AG09309 (cell line): ENCODE measurements around the gene VDAC1.
A peak's percentile ranks its signal among the peaks of the same experiment; 100 is the strongest.
"Not testable (repeated sequence)": the region's sequence is repeated elsewhere in the genome, so short reads cannot be mapped to it uniquely, and the experiment has no call there.

ENCODE experiments used
- DNase-seq: peaks from one replicate; pipeline ENCODE4 v3.0.0-alpha.2; 2010; ENCODE audit warnings: low read depth
- H3K4me3 ChIP-seq: 2 replicates; pipeline ENCODE4 v1.5.1; 2011; ENCODE audit warnings: mild to moderate bottlenecking, low read depth, low read length, moderate library complexity; ENCODE audit not compliant: control insufficient read depth
- TF ChIP-seq, protein P1 (sequence below): IDR thresholded peaks from 2 replicates; pipeline ENCODE4 v1.5.1; 2011; ENCODE audit warnings: mild to moderate bottlenecking, low read depth, low read length, inconsistent platforms; ENCODE audit not compliant: insufficient read depth, control insufficient read depth; ENCODE audit errors: missing control alignments

Gene VDAC1

DNA sequence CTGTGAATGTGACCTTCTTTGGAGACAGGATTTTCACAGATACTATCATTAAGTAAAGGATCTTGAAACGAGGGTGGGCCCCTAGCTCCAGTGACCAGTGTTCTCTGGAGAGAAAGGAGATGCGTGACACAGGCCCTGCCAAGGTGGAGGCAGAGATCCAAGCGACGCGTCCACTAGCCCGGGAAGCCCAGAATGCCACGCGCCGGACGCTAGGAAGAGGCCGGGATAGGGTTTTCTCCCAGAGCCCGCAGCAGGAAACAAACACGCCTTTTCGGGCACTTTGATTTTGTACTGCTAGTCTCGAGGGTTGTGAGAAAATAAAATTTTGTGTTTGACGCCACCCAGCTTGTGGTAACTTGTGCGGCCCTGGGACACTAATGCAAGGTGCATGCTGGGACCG lies 29.6 kb upstream of the VDAC1 start:
- no peak for DNase-seq
- TF ChIP-seq, protein P1, sequence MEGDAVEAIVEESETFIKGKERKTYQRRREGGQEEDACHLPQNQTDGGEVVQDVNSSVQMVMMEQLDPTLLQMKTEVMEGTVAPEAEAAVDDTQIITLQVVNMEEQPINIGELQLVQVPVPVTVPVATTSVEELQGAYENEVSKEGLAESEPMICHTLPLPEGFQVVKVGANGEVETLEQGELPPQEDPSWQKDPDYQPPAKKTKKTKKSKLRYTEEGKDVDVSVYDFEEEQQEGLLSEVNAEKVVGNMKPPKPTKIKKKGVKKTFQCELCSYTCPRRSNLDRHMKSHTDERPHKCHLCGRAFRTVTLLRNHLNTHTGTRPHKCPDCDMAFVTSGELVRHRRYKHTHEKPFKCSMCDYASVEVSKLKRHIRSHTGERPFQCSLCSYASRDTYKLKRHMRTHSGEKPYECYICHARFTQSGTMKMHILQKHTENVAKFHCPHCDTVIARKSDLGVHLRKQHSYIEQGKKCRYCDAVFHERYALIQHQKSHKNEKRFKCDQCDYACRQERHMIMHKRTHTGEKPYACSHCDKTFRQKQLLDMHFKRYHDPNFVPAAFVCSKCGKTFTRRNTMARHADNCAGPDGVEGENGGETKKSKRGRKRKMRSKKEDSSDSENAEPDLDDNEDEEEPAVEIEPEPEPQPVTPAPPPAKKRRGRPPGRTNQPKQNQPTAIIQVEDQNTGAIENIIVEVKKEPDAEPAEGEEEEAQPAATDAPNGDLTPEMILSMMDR: no peak
- H3K4me3 ChIP-seq: no peak overlapping the region

DNA sequence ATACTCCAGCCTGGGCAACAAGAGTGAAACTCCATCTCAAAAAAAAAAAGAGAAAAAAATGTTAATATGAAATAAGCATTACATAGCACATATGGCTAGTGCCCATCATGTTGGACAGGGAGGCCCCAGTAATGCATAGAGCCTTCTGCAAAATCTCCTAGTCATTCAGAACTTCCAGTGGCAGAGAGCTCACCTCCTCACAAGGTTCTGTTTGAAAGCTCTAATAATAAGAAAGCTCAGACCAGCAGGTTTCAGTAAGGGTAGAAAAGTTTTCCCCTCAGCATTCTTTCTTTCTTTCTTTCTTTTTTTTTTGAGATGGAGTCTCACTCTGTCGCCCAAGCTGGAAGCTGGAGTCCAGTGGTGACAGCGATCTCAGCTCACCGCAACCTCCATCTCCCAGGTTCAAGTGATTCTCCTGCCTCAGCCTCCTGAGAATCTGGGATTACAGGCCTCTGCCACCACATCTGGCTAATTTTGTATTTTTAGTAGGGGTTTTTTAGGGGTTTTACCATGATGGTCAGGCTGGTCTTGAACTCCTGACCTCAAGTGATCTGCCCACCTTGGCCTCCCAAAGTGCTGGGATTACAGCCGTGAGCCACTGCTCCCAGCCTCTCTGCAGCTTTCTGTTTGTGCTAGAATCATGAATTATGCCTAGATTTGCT lies 25.7 kb upstream of the VDAC1 start:
- not testable (repeated sequence) for H3K4me3 ChIP-seq, DNase-seq

DNA sequence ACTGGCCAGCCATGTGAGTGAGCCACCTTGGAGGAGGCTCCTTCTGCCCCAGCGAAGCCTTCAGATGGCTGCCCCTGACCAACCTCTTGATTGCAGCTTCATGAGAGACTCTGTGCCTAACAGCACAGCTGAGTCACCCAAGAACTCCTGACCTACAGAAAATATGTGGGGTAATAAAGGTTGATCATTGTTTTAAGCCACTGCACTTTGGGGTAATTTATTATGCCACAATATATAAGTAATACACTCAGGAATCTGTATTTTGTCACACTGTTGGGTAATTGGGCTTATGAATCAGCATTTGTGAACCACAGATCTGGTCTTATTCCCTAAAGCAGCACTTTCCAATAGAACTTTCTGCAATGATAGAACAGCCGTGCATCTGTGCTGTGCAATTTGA lies 24.4 kb upstream of the VDAC1 start:
- DNase-seq: peak; percentile 95
- TF ChIP-seq, protein P1: no peak

DNA sequence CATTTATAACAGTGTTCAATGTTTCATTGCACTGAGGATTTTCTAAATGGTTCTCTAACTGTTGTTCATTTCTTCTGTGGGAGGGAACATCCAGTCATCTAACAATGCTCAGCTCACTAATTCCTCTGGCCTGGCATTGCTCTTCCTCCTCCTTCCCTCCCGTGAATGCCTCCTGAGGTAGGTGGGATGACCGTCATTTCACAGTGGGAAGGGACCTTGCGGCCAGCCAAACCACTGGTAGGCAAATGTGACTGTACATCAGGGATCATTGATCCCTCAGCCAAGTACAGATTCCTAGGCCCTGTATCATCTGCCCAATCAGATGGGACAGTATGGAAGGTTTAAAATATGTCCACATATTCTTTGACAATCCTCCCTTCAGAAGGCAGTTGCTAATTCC lies 23.7 kb upstream of the VDAC1 start:
- no peak for DNase-seq
- TF ChIP-seq, protein P1: no peak
- no peak overlapping the region for H3K4me3 ChIP-seq

More for the DNA sequence above, 24.4 kb upstream of the VDAC1 start:
- H3K4me3 ChIP-seq: no peak overlapping the region

DNA sequence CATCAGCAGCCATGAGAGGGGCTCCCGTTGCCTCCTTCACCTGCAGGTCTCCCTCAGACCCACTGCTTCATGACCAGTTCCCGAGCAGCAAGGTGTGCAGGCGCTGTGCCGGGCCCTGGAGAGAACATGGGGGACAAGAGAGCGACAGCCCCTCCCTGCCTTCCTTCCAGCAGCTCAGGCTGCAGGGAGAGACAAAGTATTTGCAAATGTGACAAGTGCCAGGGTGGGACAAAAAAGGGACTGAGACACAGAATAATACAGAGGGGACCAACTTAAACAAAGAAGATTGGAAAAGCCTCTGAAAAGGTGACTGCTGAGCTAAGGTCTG lies 22.5 kb upstream of the VDAC1 start:
- TF ChIP-seq, protein P1: no peak
- no peak overlapping the region for H3K4me3 ChIP-seq
- no peak for DNase-seq

DNA sequence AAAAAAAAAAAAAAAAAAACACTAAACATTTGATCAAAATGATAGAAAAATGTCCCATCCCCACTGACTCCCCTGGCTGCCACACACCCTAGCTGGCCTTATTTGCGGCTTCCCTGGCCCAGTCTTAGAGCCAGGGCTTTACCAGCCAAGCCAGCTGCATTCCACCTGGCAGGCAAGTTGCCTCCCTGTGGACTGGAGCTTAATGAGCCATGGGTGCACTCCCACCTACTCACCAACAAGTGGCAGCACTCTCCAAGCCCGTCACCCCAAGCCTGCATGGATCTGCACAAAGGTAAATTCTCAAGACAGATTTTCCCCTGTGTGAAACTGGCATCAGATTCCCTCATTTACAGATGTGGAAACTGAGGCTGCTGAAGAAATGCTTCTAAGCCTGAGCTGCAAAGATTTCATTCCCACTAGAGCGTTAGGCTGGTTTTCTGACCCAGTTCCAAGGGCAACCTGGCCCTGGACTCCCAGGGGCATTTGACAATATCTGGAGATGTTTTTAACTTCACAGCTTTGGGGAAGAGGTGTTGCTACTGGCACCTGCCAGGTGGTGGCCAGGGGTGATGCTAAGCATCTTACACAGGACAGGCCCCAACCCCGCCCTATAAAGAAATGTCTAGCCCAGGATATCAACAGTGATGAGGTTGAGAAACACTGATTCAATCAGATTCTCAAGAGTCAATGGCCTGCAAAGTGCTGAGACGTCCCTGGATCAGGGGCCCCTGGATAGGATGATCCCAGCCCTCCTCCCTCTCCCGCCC lies 21.9 kb upstream of the VDAC1 start:
- no peak overlapping the region for H3K4me3 ChIP-seq
- TF ChIP-seq, protein P1: peak; percentile 53
- DNase-seq: no peak

DNA sequence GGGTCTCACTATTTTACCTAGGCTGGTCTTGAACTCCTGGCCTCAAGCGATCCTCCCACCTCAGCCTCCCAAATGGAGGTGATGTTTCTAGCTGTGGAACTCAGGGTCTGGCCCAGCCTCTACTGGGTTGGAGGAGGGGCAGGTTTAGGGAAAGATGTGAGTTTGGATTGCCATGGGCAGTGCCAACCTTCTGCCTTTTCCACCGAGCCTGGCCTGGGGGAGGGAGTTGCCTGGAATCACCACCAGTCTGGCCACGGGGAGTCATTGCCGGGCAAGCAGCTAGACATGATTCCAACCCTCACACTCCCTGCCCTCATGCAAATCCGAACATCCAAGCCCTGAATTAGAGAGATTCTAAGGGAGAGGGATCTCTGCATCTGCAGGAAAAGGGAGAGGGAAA lies 21.0 kb upstream of the VDAC1 start:
- H3K4me3 ChIP-seq: no peak overlapping the region
- TF ChIP-seq, protein P1: no peak
- no peak for DNase-seq
